Stimulated activated naive CD4-positive, alpha-beta T cell (primary cell): ENCODE measurements around the gene OTUB1.

Experiments
- DNase-seq, 6 experiments: peaks; one replicate each; lab custom pipeline; 2025; lab: John Stamatoyannopoulos, UW

Gene OTUB1

GRCh38 chr11:64005691-64006090 is 19.5 kb downstream of the OTUB1 start:
- no peak for DNase-seq

GRCh38 chr11:64006398-64006797 is 20.2 kb downstream of the OTUB1 start:
- no peak for DNase-seq

- no peak for DNase-seq
Observed at GRCh38 chr11:64007160-64007628, 21.0 kb downstream of the OTUB1 start.

GRCh38 chr11:64007629-64008282 is 21.5 kb downstream of the OTUB1 start:
- no peak for DNase-seq

- no peak for DNase-seq
Observed at GRCh38 chr11:64008283-64008913, 22.2 kb downstream of the OTUB1 start.

GRCh38 chr11:64008914-64009633 is 22.8 kb downstream of the OTUB1 start:
- DNase-seq = no peak

- no peak for DNase-seq
Observed at GRCh38 chr11:64009710-64010109, 23.5 kb downstream of the OTUB1 start.

GRCh38 chr11:64010783-64011182 is 24.5 kb downstream of the OTUB1 start:
- no peak for DNase-seq

- no peak for DNase-seq
Observed at GRCh38 chr11:64011371-64011770, 25.1 kb downstream of the OTUB1 start.

GRCh38 chr11:64013141-64013896 is 27.1 kb downstream of the OTUB1 start:
- DNase-seq = no peak

- no peak for DNase-seq
Observed at GRCh38 chr11:64014356-64014755, 28.1 kb downstream of the OTUB1 start.

- DNase-seq = no peak
Observed at GRCh38 chr11:64015510-64015909, 29.3 kb downstream of the OTUB1 start.

- no peak for DNase-seq
Observed at GRCh38 chr11:64015935-64016845, 30.0 kb downstream of the OTUB1 start.

GRCh38 chr11:64017945-64018224 is 31.6 kb downstream of the OTUB1 start:
- no peak for DNase-seq

GRCh38 chr11:64018310-64018709 is 32.1 kb downstream of the OTUB1 start:
- no peak for DNase-seq

- DNase-seq = no peak
Observed at GRCh38 chr11:64019106-64020037, 33.1 kb downstream of the OTUB1 start.

- DNase-seq = no peak
Observed at GRCh38 chr11:64020976-64021756, 34.9 kb downstream of the OTUB1 start.

- no peak for DNase-seq
Observed at GRCh38 chr11:64021757-64022093, 35.5 kb downstream of the OTUB1 start.

- DNase-seq = no peak
Observed at GRCh38 chr11:64022125-64022784, 36.0 kb downstream of the OTUB1 start.
